Fibroblast of lung (primary cell): ENCODE measurements around the gene RCBTB1. TPM values are rescaled to one million over a fixed set of nuclear protein-coding genes. Genes with fewer than 3 reads are reported as not detected.
A peak's percentile ranks its signal among the peaks of the same experiment; 100 is the strongest.
"Not testable (repeated sequence)": the region's sequence is repeated elsewhere in the genome, so short reads cannot be mapped to it uniquely, and the experiment has no call there.

ENCODE experiments used
- DNase-seq, 2 donors: peaks; one replicate each; pipeline versions ENCODE4 v3.0.0 to v3.0.0-alpha.2; 2010; ENCODE audit warnings: low read depth in 2 of 2
- H2AFZ ChIP-seq: 2 replicates; pipeline ENCODE4 v1.5.1; 2012; ENCODE audit warnings: low read length, control low read depth, inconsistent platforms
- H3K27ac ChIP-seq: 2 replicates; pipeline ENCODE4 v1.5.1; 2011; ENCODE audit warnings: low read length, control low read depth; ENCODE audit not compliant: insufficient read depth
- H3K27me3 ChIP-seq: 2 replicates; pipeline ENCODE4 v1.5.1; 2011; ENCODE audit warnings: mild to moderate bottlenecking, low read length; ENCODE audit not compliant: control insufficient read depth, insufficient read depth
- H3K36me3 ChIP-seq: 2 replicates; pipeline ENCODE4 v1.5.1; 2011; ENCODE audit warnings: low read length; ENCODE audit not compliant: control insufficient read depth, insufficient read depth
- H3K4me1 ChIP-seq: 2 replicates; pipeline ENCODE4 v1.5.1; 2011; ENCODE audit warnings: low read length; ENCODE audit not compliant: control insufficient read depth, insufficient read depth; ENCODE audit errors: extremely low read depth
- H3K4me2 ChIP-seq: 2 replicates; pipeline ENCODE4 v1.5.1; 2011; ENCODE audit warnings: low read length, control low read depth; ENCODE audit not compliant: insufficient read depth; ENCODE audit errors: extremely low read depth
- H3K4me3 ChIP-seq, 4 experiments: fragments of 200-600 bp in 1 of 4; sonication (generic) in 1 of 4; replicated peaks in 1 of 4; 2 replicates each; pipeline ENCODE4 v1.5.1; 2011 to 2016; ENCODE audit warnings: low read length in 4 of 4, low read depth in 3 of 4, mild to moderate bottlenecking in 3 of 4, control low read depth in 2 of 4, inconsistent platforms in 1 of 4, mixed read lengths in 1 of 4; ENCODE audit not compliant: insufficient read depth in 1 of 4; ENCODE audit errors: control extremely low read depth in 1 of 4
- H3K79me2 ChIP-seq: 2 replicates; pipeline ENCODE4 v1.5.1; 2012; ENCODE audit warnings: mild to moderate bottlenecking, low read length, inconsistent platforms; ENCODE audit not compliant: control insufficient read depth, insufficient read depth
- H3K9ac ChIP-seq: 2 replicates; pipeline ENCODE4 v1.5.1; 2011; ENCODE audit warnings: mild to moderate bottlenecking, low read length, control low read depth; ENCODE audit not compliant: insufficient read depth
- H3K9me3 ChIP-seq: 2 replicates; pipeline ENCODE4 v1.5.1; 2012; ENCODE audit warnings: low read depth, low read length; ENCODE audit not compliant: control insufficient read depth, insufficient read depth
- H4K20me1 ChIP-seq: 2 replicates; pipeline ENCODE4 v1.5.1; 2011; ENCODE audit warnings: low read length; ENCODE audit not compliant: control insufficient read depth, insufficient read depth; ENCODE audit errors: extremely low read depth
- CTCF ChIP-seq, 2 donors: IDR thresholded peaks in 1 of 2; conservative IDR thresholded peaks in 1 of 2; 1 replicate in 1 of 2; 2 replicates in 1 of 2; pipeline ENCODE4 v1.5.1; 2011 to 2012; ENCODE audit warnings: low read length in 2 of 2, control low read depth in 1 of 2, inconsistent platforms in 1 of 2, low read depth in 1 of 2, mild to moderate bottlenecking in 1 of 2
- EZH2 ChIP-seq: IDR thresholded peaks from 2 replicates; pipeline ENCODE4 v1.5.1; 2012; ENCODE audit warnings: low read length, control low read depth, mild to moderate bottlenecking; ENCODE audit errors: missing control alignments
- polyA plus RNA-seq, 2 donors: library from polyadenylated mRNA; depleted of rRNA in 1 of 2; stranded (reverse) in 1 of 2; unstranded in 1 of 2; fragments of >200 nt; gene quantifications; 2 replicates each; pipeline ENCODE4 v1.2.1, GENCODE V29; 2011 to 2012; ENCODE audit warnings: missing spikeins in 1 of 2
- total RNA-seq: library from RNA; depleted of rRNA; stranded (reverse); fragments of >200 nt; gene quantifications from 2 replicates; pipeline ENCODE4 v1.2.1, GENCODE V29; 2014

RCBTB1 gene
- total and polyA plus RNA-seq, 2 donors (not counting 1 experiment from before 2014, with no cell fraction given), result 22.7 to 42.6 TPM

GRCh38 chr13:49615836-49616675 lies 30.7 kb upstream of the RCBTB1 start:
- Histone ChIP-seq H4K20me1 (no peaks in the 10 kb centered on the region), H3K4me3 (no peak overlapping the region), H3K9me3 (no peaks in the 10 kb centered on the region), H3K4me2 (no peak overlapping the region), H3K9ac (no peak overlapping the region), H2AFZ (peak overlapping the region; percentile 25), H3K4me1 (no peaks in the 10 kb centered on the region), H3K79me2 (no peaks in the 10 kb centered on the region), H3K27me3 (no peaks in the 10 kb centered on the region), H3K36me3 (no peaks in the 10 kb centered on the region), H3K27ac (no peak overlapping the region)
- no peak for TF ChIP-seq CTCF (conservative IDR thresholded peaks at IDR 0.05 in 1 of 2, IDR thresholded peaks at IDR 0.05 in 1 of 2; ENCODE audit: low read depth in 1 of 2, low read length in 2 of 2)
- TF ChIP-seq EZH2, result no peak
- no peak for DNase-seq

- not testable (repeated sequence) for H3K4me1 ChIP-seq, H3K27ac ChIP-seq, H4K20me1 ChIP-seq, H3K9ac ChIP-seq, H2AFZ ChIP-seq, H3K27me3 ChIP-seq, H3K36me3 ChIP-seq, H3K4me3 ChIP-seq, DNase-seq, H3K4me2 ChIP-seq, H3K79me2 ChIP-seq, H3K9me3 ChIP-seq
Measured at GRCh38 chr13:49612042-49612441, 26.7 kb upstream of the RCBTB1 start.

- Histone ChIP-seq H3K4me3 (no peak overlapping the region), H3K27me3 (no peaks in the 10 kb centered on the region), H2AFZ (no peak overlapping the region), H3K79me2 (no peaks in the 10 kb centered on the region), H3K9me3 (no peaks in the 10 kb centered on the region), H4K20me1 (no peaks in the 10 kb centered on the region), H3K36me3 (no peaks in the 10 kb centered on the region), H3K27ac (no peak overlapping the region), H3K9ac (no peak overlapping the region), H3K4me1 (no peaks in the 10 kb centered on the region), H3K4me2 (no peak overlapping the region)
- no peak for TF ChIP-seq CTCF (conservative IDR thresholded peaks at IDR 0.05 in 1 of 2, IDR thresholded peaks at IDR 0.05 in 1 of 2; ENCODE audit: low read depth in 1 of 2, low read length in 2 of 2)
- no peak for TF ChIP-seq EZH2
- DNase-seq, result peak in 1 of 2 donors; percentile 16
Measured at GRCh38 chr13:49610176-49610575, 24.8 kb upstream of the RCBTB1 start.
